Prostate gland (tissue), 2 donors: ENCODE data around the gene NEURL1B. TPM values are rescaled to one million over a fixed set of nuclear protein-coding genes. Genes with fewer than 3 reads are reported as not detected.

Experiments
- DNase-seq: peaks from one replicate; pipeline ENCODE4 v3.0.0-alpha.2; 2019; ENCODE audit warnings: low spot score
- H3K27ac ChIP-seq, 2 donors: fragments of 200-600 bp; sonication (generic); 2 replicates each; pipeline ENCODE4 v1.5.1; 2017 to 2019
- H3K27me3 ChIP-seq: fragments of 200-600 bp; sonication (generic); replicated peaks from 2 replicates; pipeline ENCODE4 v1.5.1; 2019; ENCODE audit not compliant: insufficient read depth
- H3K36me3 ChIP-seq, 2 donors: fragments of 200-600 bp; sonication (generic); 1 replicate in 1 of 2; 2 replicates in 1 of 2; pipeline versions ENCODE4 v1.5.1 to v1.8.1; 2017 to 2019
- H3K4me1 ChIP-seq: fragments of 200-600 bp; sonication (generic); replicated peaks from 2 replicates; pipeline ENCODE4 v1.5.1; 2019
- H3K4me3 ChIP-seq, 2 donors: fragments of 200-600 bp; sonication (generic); 2 replicates each; pipeline ENCODE4 v1.5.1; 2017 to 2019
- H3K9me3 ChIP-seq: fragments of 200-600 bp; sonication (generic); 2 replicates; pipeline ENCODE4 v1.5.1; 2017
- POLR2A ChIP-seq: fragments of 450-650 bp; IDR thresholded peaks from one replicate; pipeline ENCODE4 v1.6.1; 2016; ENCODE audit warnings: antibody characterized with exemption, mild to moderate bottlenecking
- POLR2AphosphoS5 ChIP-seq: sonication (generic); formaldehyde crosslinking; IDR thresholded peaks from one replicate; pipeline ENCODE4 v1.6.1; 2017; ENCODE audit warnings: antibody characterized with exemption
- WGBS: methylation state at CpG from one replicate; pipeline ENCODE4 v1.1.5; 2018; 5-methylcytosine and 5-hydroxymethylcytosine counted together
- intact Hi-C: fragments of 100-400 bp; cut with DNase I; formaldehyde crosslinking; loops from one replicate; pipeline ENCODE4 v1.14.2; 2022
- total RNA-seq, 2 donors: library from RNA; depleted of rRNA; stranded (reverse); fragments of >200 nt; gene quantifications; one replicate each; pipeline ENCODE4 v1.1.0, GENCODE V29; 2016
- TF ChIP-seq, protein P1 (sequence below), 4 experiments: fragments of 200-600 bp in 2 of 4; fragments of 450-650 bp in 2 of 4; sonication (generic) in 2 of 4; IDR thresholded peaks; 1 replicate in 3 of 4; 2 replicates in 1 of 4; pipeline ENCODE4 v1.5.1; 2016 to 2019; ENCODE audit warnings: antibody characterized with exemption in 4 of 4, mild to moderate bottlenecking in 2 of 4, moderate library complexity in 2 of 4

NEURL1B gene
- total RNA-seq, 2 donors from 2014 or later: 23.9 to 39.9 TPM

- WGBS: 78% methylated on average over 6 of the region's 6 CpGs
- no peak overlapping the region for H3K27ac ChIP-seq
- intact Hi-C loops: loop anchor here (5.0 kb wide), 1 partner anchor 237 kb away; no protein-coding TSS in a partner anchor
- DNase-seq: no peak
- no peaks in the 10 kb centered on the region for H3K36me3 ChIP-seq
- TF ChIP-seq POLR2A (no peak), POLR2AphosphoS5 (no peak)
- TF ChIP-seq, protein P1, sequence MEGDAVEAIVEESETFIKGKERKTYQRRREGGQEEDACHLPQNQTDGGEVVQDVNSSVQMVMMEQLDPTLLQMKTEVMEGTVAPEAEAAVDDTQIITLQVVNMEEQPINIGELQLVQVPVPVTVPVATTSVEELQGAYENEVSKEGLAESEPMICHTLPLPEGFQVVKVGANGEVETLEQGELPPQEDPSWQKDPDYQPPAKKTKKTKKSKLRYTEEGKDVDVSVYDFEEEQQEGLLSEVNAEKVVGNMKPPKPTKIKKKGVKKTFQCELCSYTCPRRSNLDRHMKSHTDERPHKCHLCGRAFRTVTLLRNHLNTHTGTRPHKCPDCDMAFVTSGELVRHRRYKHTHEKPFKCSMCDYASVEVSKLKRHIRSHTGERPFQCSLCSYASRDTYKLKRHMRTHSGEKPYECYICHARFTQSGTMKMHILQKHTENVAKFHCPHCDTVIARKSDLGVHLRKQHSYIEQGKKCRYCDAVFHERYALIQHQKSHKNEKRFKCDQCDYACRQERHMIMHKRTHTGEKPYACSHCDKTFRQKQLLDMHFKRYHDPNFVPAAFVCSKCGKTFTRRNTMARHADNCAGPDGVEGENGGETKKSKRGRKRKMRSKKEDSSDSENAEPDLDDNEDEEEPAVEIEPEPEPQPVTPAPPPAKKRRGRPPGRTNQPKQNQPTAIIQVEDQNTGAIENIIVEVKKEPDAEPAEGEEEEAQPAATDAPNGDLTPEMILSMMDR (IDR thresholded peaks at IDR 0.05): no peak
- no peaks in the 10 kb centered on the region for H3K27me3 ChIP-seq
- peaks cover 9% of the 10 kb centered on the region for H3K4me1 ChIP-seq
- no peaks in the 10 kb centered on the region for H3K9me3 ChIP-seq
- H3K4me3 ChIP-seq: no peak overlapping the region
These were observed 58.4 kb downstream of the NEURL1B start for GRCh38 chr5:172699423-172699822.

- H3K4me1 ChIP-seq: peaks cover 9% of the 10 kb centered on the region
- H3K9me3 ChIP-seq: no peaks in the 10 kb centered on the region
- no peaks in the 10 kb centered on the region for H3K36me3 ChIP-seq
- no peak for DNase-seq
- WGBS: 65% methylated on average over 6 of the region's 6 CpGs
- H3K27ac ChIP-seq: no peak overlapping the region
- H3K27me3 ChIP-seq: no peaks in the 10 kb centered on the region
- intact Hi-C loops: loop anchor here (5.0 kb wide), 1 partner anchor 238 kb away; no protein-coding TSS in a partner anchor
- no peak for TF ChIP-seq POLR2A
- no peak for TF ChIP-seq POLR2AphosphoS5
- TF ChIP-seq, protein P1 (IDR thresholded peaks at IDR 0.05): no peak
- H3K4me3 ChIP-seq: no peak overlapping the region
These were observed 58.9 kb downstream of the NEURL1B start for GRCh38 chr5:172699999-172700364.

GRCh38 chr5:172700365-172701290, 59.6 kb downstream of the NEURL1B start:
- Histone ChIP-seq H3K4me1 (peaks cover 9% of the 10 kb centered on the region), H3K27ac (no peak overlapping the region), H3K27me3 (no peaks in the 10 kb centered on the region), H3K4me3 (no peak overlapping the region), H3K9me3 (no peaks in the 10 kb centered on the region), H3K36me3 (no peaks in the 10 kb centered on the region)
- 31% methylated on average over 22 of the region's 22 CpGs for WGBS
- TF ChIP-seq POLR2A (no peak), POLR2AphosphoS5 (no peak)
- TF ChIP-seq, protein P1 (IDR thresholded peaks at IDR 0.05): no peak
- intact Hi-C loops: no loop called here
- no peak for DNase-seq

DNA sequence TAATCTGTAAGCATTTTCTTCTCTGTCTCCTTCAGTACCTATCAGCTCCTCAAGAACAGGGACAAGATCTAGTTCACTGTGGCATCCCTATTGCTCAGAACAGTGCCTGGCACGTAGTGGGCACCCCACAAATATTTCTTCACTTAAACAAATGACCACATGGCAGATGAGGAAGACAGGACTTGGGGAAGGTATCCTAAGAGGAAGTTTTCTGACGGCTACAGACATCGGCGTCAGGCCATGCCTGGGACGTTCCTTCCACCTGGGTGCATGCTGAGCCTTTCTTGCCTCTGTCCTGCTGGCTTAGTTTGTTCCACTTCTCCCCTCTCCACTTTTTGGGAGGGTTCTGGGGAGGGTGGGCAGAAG, 60.2 kb downstream of the NEURL1B start:
- peaks cover 9% of the 10 kb centered on the region for H3K4me1 ChIP-seq
- no peaks in the 10 kb centered on the region for H3K27me3 ChIP-seq
- TF ChIP-seq POLR2AphosphoS5: no peak
- DNase-seq: no peak
- no peak overlapping the region for H3K4me3 ChIP-seq
- WGBS: 67% methylated on average over 5 of the region's 5 CpGs
- H3K36me3 ChIP-seq: no peaks in the 10 kb centered on the region
- intact Hi-C loops: no loop called here
- H3K9me3 ChIP-seq: no peaks in the 10 kb centered on the region
- no peak overlapping the region for H3K27ac ChIP-seq

GRCh38 chr5:172703952-172704351, 62.9 kb downstream of the NEURL1B start:
- no peak for DNase-seq
- H3K27me3 ChIP-seq: no peaks in the 10 kb centered on the region
- H3K36me3 ChIP-seq: no peaks in the 10 kb centered on the region
- H3K4me3 ChIP-seq: no peak overlapping the region
- TF ChIP-seq POLR2A (no peak), POLR2AphosphoS5 (no peak)
- TF ChIP-seq, protein P1 (IDR thresholded peaks at IDR 0.05): no peak
- H3K4me1 ChIP-seq: no peaks in the 10 kb centered on the region
- H3K9me3 ChIP-seq: no peaks in the 10 kb centered on the region
- H3K27ac ChIP-seq: no peak overlapping the region
- WGBS: 90% methylated on average over 7 of the region's 7 CpGs
- intact Hi-C loops: no loop called here
